HUDEP-2 (cell line): ENCODE data around the gene PSD2.

Source experiments
- DNase-seq, 76 experiments: peaks; one replicate each; lab custom pipeline; 2025; ENCODE audit not compliant: unreplicated experiment in 76 of 76; lab: John Stamatoyannopoulos, UW

Gene PSD2

DNA sequence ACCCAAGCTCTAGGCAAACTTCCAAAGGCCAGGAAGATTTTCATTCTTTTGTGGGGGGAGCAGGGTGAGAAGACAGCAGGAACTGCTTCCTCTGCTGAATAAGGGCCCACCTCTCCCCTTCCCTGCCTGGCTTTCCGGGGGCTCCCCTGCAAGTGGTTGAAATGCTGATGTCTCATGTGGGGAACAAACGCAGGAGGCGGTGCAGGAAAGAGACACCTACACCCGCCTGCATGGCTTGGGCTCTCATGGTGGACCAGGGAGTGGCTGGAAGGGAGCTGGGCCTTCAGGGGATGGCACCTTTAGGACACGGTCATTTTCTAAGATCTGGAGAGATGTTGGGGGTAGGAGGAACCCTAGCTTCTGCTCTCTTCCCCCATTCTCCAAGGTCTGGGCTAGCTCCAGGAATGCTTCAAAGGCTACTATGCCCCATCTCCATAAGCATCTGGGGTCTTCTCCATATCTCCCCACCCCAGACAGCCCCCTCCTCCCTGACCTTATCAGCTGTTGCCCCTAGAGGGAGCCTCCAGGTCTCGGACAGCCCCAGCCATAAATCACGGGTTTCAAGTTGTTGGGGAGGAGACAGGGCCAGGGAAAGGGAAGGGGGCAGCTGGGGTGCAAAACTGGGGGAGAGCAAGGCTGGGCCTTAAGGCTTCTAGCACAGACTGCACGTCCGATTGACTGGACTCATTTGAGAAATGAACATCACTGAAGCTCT, 76.6 kb downstream of the PSD2 start:
- no peak for DNase-seq

DNA sequence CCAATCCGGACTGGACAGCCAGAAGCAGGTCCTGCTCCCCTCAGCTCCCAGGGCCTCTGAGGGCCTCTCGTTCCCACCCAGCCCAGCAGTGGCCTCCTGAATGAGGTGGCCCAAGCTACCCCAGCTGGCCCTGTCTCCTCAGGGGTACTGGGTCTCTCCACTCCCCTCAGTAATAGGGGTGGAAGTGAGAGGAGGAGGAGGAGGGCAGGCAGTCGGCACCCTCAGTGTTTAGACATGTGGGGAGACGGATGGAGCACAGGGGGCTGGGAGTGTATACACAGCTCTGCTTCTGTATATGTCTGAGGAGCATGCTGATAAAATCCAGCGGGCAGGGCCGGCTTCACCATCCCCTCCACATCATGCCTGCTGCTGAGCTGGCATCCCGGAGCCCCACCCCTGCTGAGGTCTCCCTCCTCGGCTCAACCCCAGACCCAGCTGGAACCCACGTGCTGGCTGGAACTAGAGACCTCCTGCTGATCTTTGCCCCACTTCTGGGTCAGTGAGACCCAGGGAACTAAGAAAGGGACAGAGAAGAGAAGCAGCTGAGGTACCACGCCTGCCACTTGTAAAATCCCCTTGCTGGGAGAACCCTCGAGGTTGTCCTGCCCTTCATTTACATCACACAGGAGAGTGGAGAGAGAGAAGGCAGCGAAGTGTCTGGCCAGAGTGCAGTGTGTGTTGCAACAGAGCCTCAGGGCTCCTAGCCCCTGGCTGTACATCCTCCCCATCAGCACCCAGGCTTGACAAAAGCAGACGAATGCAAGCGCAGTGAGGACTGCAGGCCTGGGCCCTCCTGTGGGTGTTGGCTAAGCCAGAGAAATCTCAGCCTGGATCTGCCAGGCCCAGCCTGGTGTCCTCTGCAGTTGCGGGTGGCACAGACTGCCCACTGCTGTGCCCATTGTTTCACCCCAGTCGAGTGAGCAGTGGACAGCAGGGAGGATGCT, 77.5 kb downstream of the PSD2 start:
- DNase-seq = no peak

DNA sequence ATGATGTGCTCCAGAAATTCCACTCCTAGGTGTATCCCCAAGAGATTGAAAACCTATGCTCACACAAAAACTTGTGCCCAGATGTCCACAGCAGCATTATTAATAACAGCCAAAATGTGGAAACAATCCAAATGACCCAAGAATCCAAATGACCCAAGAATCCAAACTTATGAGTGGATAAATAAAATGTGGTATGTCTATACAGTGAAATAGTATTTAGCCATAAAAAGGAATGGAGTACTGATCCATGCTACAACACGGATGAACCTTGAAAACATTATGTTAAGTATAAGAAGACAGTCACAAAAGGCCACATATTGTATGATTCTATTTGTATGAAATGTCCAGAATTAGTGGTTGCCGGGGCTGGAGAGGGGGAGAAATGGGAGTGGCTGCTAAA, 80.3 kb downstream of the PSD2 start:
- DNase-seq = no peak

- DNase-seq = no peak
Observed at GRCh38 chr5:139877129-139877597, 81.6 kb downstream of the PSD2 start.

DNA sequence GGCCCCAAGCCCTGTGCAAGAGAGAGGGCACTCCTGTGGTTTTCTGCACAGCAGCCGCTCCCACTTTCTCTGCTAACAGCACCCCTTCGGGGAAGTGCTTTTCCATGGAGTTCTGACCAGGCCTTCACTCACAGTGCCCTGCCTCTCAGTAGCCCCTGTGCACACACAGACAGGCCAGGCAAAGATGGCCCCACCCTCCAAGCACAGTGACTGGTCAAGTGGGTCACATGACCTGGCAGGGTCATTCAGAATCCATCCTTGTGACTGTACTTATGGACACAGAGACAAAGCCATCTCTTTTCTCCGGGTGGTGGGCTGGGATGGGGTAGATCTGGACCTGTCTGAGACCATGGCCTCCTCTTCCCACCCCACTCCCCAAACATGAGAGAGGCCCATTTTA, 82.5 kb downstream of the PSD2 start:
- no peak for DNase-seq

DNA sequence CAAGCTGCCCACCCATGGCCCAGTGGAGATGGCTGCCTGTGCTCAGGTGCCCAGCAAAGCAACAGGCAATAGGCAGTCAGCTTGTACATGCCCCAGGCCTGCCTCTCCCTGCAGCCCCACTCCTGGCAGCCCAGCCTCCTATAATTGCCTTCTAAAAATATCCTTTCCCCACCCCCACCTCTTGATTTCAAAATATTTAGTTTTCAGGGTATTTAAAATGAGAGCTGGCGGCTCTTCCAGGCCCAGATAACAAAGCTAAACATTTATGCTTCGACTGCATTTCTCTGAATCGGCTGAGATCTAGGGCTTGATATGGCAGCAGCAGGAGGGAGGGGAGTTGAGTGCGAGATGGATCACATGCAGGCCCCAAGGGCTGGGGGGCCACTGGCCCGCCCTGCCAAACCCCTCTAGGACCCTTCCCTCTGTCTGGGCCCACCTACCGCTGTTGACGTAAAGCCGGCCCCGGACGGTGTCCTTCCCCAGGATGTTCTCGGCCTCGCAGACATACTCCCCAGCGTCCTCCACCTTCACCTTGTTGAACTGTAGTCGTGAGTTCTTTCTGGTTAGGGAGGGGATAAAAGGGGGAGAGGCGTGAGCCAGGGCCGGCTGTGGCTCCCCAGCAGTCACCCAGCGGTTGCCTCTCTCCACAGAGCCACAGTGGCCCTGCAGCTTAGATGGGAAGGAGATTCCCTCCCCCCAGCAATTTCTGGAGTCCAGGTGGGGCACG, 85.0 kb downstream of the PSD2 start:
- no peak for DNase-seq

GRCh38 chr5:139881143-139881733, 85.6 kb downstream of the PSD2 start:
- no peak for DNase-seq

- no peak for DNase-seq
Observed at GRCh38 chr5:139882316-139882715, 86.7 kb downstream of the PSD2 start.

- no peak for DNase-seq
Observed at GRCh38 chr5:139882961-139883539, 87.4 kb downstream of the PSD2 start.

DNA sequence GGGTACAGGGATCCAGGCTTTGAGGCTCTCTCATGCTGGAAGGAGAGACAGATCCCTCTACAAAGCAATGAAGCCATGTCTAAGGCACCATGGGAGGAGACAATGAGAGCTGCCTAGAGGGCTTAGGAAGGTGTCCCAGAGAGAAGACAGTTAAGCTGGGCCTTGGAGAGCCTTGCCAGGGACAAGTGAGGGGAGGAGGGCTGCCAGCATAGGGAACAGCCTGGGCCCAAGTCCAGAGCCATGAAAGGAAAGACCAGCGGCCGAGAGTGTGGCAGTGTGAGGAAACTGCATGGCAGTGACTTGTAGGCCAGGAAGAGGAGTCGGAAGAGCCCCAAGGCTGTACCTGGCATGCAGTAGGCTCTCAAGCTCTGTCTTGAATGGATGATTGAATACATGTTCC, 88.5 kb downstream of the PSD2 start:
- no peak for DNase-seq

- DNase-seq = no peak
Observed at GRCh38 chr5:139884734-139885133, 89.1 kb downstream of the PSD2 start.

DNA sequence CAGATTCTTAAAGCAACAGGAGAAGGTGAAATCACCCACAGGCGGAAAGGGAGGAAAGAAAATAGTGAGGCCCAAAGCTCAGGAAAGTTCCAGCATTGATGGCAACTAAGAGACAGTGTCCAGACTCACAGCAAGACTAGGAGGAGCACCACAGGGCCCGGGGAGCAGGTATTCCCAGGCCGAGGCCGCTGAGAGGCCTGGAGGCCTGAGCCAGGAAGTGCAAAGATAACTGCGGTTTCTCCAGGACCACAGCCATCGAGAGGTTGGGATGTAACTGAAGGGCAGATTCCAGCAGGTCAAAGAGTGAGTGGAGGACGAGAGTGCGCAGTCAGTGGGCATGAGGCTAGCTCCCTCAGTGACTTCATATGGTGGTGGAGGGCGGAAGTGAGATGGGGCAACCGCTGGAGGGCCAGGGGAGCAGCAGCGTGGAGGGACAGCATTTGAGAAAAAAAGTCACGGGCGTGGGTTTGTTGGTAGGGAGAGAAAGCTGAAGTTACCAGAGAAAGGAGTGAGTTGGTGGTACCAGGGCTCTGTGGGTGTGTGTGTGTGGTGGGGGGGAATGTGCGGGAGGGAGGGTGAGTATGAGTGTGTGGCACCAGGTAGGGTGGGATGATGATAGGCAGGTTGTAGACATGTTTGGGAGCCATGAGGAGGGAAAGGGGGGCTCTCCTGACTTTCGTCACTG, 89.7 kb downstream of the PSD2 start:
- DNase-seq = no peak

GRCh38 chr5:139885857-139886208, 90.2 kb downstream of the PSD2 start:
- no peak for DNase-seq

- DNase-seq = no peak
Observed at GRCh38 chr5:139886213-139886612, 90.6 kb downstream of the PSD2 start.

GRCh38 chr5:139888370-139888769, 92.8 kb downstream of the PSD2 start:
- no peak for DNase-seq

DNA sequence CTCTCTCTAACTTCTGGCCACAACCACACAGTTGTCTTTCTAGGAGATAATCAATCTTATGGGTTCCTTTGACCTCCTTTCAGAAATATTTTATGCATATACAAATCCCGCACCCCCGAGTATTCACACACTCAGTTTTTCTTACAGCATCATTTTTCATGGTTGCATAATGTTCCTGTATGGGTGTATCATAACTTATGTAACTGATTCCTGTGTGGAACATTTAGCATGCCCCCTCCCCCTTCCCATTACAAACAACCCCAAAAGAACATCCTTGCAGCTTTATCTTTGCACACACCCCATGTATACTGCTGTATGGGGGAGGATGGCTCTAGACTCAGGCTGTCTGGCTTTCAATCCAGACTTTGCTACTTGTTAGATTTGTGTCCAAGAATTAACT, 93.8 kb downstream of the PSD2 start:
- no peak for DNase-seq

DNA sequence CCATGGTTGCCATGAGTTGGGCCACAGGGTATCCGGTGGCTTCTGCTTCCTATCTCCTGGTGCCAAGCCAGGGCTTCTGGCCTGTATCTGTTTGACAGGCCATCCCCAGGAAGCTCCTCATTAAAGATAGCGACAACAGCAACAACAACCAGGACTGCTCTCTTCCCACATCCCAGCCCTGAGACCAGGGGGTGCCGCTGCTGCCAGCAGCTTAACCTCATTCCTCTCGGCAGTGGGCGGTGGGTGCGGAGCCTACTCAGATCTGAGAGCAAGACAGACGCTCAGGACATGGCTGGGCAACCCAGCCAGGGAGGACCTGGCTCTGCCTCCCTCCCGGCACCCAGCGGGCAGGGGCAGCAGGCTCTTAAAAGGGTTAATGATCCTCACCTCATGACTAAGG, 98.3 kb downstream of the PSD2 start:
- no peak for DNase-seq
